GM23338 (cell line): ENCODE results near the gene FGG. TPM values are rescaled to one million over a fixed set of nuclear protein-coding genes. Genes with fewer than 3 reads are reported as not detected.

ENCODE experiments used
- ATAC-seq: fragments of 200-7000 bp; cut with Tn5 transposase; 3 replicates; pipeline ENCODE4 v1.9.1; 2020
- DNase-seq: peaks from one replicate; pipeline ENCODE4 v3.0.0-alpha.2; 2015; ENCODE audit warnings: low spot score
- H2AFZ ChIP-seq: fragments of 200-600 bp; sonication (generic); 2 replicates; pipeline ENCODE4 v1.8.0; 2016; ENCODE audit warnings: antibody characterized with exemption, mild to moderate bottlenecking, moderate library complexity
- H3F3A ChIP-seq: fragments of 200-600 bp; sonication (generic); replicated peaks from 2 replicates; pipeline ENCODE4 v1.8.0; 2017; ENCODE audit warnings: antibody characterized with exemption, mixed run types, low read depth
- H3K27ac ChIP-seq: fragments of 200-600 bp; sonication (generic); 2 replicates; pipeline ENCODE4 v1.6.1; 2016; ENCODE audit warnings: low read depth
- H3K27me3 ChIP-seq: fragments of 200-600 bp; sonication (generic); 2 replicates; pipeline ENCODE4 v1.8.0; 2016; ENCODE audit warnings: mild to moderate bottlenecking, mixed run types, moderate library complexity; ENCODE audit not compliant: insufficient read depth
- H3K36me3 ChIP-seq: fragments of 200-600 bp; sonication (generic); 2 replicates; pipeline ENCODE4 v1.8.0; 2016; ENCODE audit warnings: mild to moderate bottlenecking; ENCODE audit not compliant: insufficient read depth
- H3K4me1 ChIP-seq: fragments of 200-600 bp; sonication (generic); 2 replicates; pipeline ENCODE4 v1.8.0; 2016; ENCODE audit warnings: mild to moderate bottlenecking, moderate library complexity; ENCODE audit not compliant: insufficient read depth
- H3K4me2 ChIP-seq: fragments of 200-600 bp; sonication (generic); 2 replicates; pipeline ENCODE4 v1.7.1; 2017; ENCODE audit warnings: mixed run types
- H3K4me3 ChIP-seq: fragments of 200-600 bp; sonication (generic); 2 replicates; pipeline ENCODE4 v1.6.1; 2016; ENCODE audit warnings: mixed run types
- H3K79me2 ChIP-seq: fragments of 200-600 bp; sonication (generic); replicated peaks from 2 replicates; pipeline ENCODE4 v1.8.0; 2017; ENCODE audit warnings: mild to moderate bottlenecking; ENCODE audit not compliant: insufficient read depth
- H3K9me2 ChIP-seq: fragments of 200-600 bp; sonication (generic); 2 replicates; pipeline ENCODE4 v1.8.0; 2017; ENCODE audit not compliant: insufficient read depth
- H4K20me1 ChIP-seq: fragments of 200-600 bp; sonication (generic); replicated peaks from 2 replicates; pipeline ENCODE4 v1.8.0; 2017; ENCODE audit warnings: mild to moderate bottlenecking; ENCODE audit not compliant: insufficient read depth
- H3K27ac Mint-ChIP-seq: 2 replicates; pipeline ENCODE4 v1.8.0; 2020; ENCODE audit warnings: inconsistent platforms, mild to moderate bottlenecking, moderate library complexity, mixed read lengths
- H3K27me3 Mint-ChIP-seq: 3 replicates; pipeline ENCODE4 v1.8.0; 2022; ENCODE audit warnings: low read depth, mild to moderate bottlenecking, moderate library complexity, mixed read lengths, inconsistent platforms; ENCODE audit not compliant: insufficient read depth, poor library complexity
- H3K36me3 Mint-ChIP-seq: 3 replicates; pipeline ENCODE4 v1.8.0; 2021; ENCODE audit warnings: low read depth, mild to moderate bottlenecking, inconsistent platforms, moderate library complexity, mixed read lengths
- H3K4me1 Mint-ChIP-seq: 3 replicates; pipeline ENCODE4 v1.8.0; 2020; ENCODE audit warnings: mild to moderate bottlenecking, inconsistent platforms, mixed read lengths
- H3K4me3 Mint-ChIP-seq: 3 replicates; pipeline ENCODE4 v1.8.0; 2021; ENCODE audit warnings: moderate library complexity, mild to moderate bottlenecking, inconsistent platforms, mixed read lengths
- H3K9me3 Mint-ChIP-seq: 3 replicates; pipeline ENCODE4 v1.8.0; 2020; ENCODE audit warnings: moderate library complexity, mild to moderate bottlenecking, inconsistent platforms, mixed read lengths
- EZH2 ChIP-seq: fragments of 200-600 bp; sonication (generic); IDR thresholded peaks from one replicate; pipeline ENCODE4 v1.8.0; 2017; ENCODE audit warnings: antibody characterized with exemption, mild to moderate bottlenecking, low read depth; ENCODE audit not compliant: unreplicated experiment
- EZH2phosphoT487 ChIP-seq: fragments of 200-600 bp; sonication (generic); IDR thresholded peaks from one replicate; pipeline ENCODE4 v1.8.1; 2018; ENCODE audit warnings: antibody characterized with exemption; ENCODE audit not compliant: unreplicated experiment
- NANOG ChIP-seq: IDR thresholded peaks from 2 replicates; pipeline ENCODE4 v1.6.1; 2016; ENCODE audit warnings: antibody characterized with exemption, borderline replicate concordance
- POLR2AphosphoS5 ChIP-seq: IDR thresholded peaks from 2 replicates; pipeline ENCODE4 v1.6.1; 2016; ENCODE audit warnings: antibody characterized with exemption, low read depth
- polyA plus RNA-seq: library from polyadenylated mRNA; unstranded; fragments of >200 nt; fragmentation: Nextera tagmentation; extraction: Ambion mirVana; gene quantifications from 2 replicates; pipeline ENCODE4 v1.2.1, GENCODE V29; 2016
- total RNA-seq: library from RNA; depleted of rRNA; stranded (reverse); fragments of >200 nt; shearing (Covaris generic); gene quantifications from 2 replicates; pipeline ENCODE4 v1.2.3, GENCODE V29; 2014
- TF ChIP-seq, protein P1 (sequence below), 2 experiments: fragments of 200-600 bp in 1 of 2; sonication (generic) in 1 of 2; conservative IDR thresholded peaks; 2 replicates each; pipeline versions ENCODE4 v1.5.1 to v1.6.1; 2016 to 2017; ENCODE audit warnings: antibody characterized with exemption in 2 of 2, low read depth in 2 of 2, mild to moderate bottlenecking in 2 of 2, moderate library complexity in 1 of 2
- TF ChIP-seq, protein P2 (sequence below): fragments of 250-450 bp; sonication (Bioruptor Pico); IDR thresholded peaks from 2 replicates; pipeline ENCODE4 v1.5.0; 2020; ENCODE audit warnings: mild to moderate bottlenecking, moderate library complexity

Gene FGG
- total and polyA plus RNA-seq, 2 experiments from 2014 or later, result not detected

DNA sequence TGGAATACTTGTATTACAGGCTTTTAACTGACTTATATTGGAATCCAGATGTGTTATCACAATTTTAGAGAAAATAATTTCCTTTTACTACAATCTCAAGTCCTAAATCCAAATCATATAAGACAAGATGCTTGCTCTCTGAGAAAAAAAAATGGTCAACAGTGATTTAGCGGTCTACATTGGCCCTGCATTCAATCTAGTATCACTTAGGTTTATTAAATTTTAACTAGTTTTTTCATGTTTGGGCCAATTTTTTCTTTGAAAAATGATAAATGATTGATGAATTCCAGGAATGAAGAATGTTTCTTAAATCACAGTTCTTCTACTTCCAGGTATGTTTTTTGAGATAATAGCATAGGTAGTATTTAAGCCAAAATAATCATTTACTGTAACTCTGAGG, 2.8 kb upstream of the FGG start:
- no peaks in the 10 kb centered on the region for H3K36me3 ChIP-seq
- no peaks in the 10 kb centered on the region for H3K9me2 ChIP-seq
- H3F3A ChIP-seq, result no peaks in the 10 kb centered on the region
- ATAC-seq (no peak), DNase-seq (no peak)
- peaks cover 13% of the 10 kb centered on the region; the same call in 2 of the 3 replicates for H3K4me1 Mint-ChIP-seq
- H3K4me3 Mint-ChIP-seq, result no peak overlapping the region
- no peaks in the 10 kb centered on the region for H3K27me3 ChIP-seq
- no peaks in the 10 kb centered on the region for H3K9me3 Mint-ChIP-seq
- H3K4me3 ChIP-seq, result no peak overlapping the region
- no peak overlapping the region for H3K27ac ChIP-seq
- H3K27ac Mint-ChIP-seq, result no peak overlapping the region
- TF ChIP-seq, protein P1, sequence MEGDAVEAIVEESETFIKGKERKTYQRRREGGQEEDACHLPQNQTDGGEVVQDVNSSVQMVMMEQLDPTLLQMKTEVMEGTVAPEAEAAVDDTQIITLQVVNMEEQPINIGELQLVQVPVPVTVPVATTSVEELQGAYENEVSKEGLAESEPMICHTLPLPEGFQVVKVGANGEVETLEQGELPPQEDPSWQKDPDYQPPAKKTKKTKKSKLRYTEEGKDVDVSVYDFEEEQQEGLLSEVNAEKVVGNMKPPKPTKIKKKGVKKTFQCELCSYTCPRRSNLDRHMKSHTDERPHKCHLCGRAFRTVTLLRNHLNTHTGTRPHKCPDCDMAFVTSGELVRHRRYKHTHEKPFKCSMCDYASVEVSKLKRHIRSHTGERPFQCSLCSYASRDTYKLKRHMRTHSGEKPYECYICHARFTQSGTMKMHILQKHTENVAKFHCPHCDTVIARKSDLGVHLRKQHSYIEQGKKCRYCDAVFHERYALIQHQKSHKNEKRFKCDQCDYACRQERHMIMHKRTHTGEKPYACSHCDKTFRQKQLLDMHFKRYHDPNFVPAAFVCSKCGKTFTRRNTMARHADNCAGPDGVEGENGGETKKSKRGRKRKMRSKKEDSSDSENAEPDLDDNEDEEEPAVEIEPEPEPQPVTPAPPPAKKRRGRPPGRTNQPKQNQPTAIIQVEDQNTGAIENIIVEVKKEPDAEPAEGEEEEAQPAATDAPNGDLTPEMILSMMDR (conservative IDR thresholded peaks at IDR 0.05; ENCODE audit: low read depth in 2 of 2), result no peak
- TF ChIP-seq EZH2phosphoT487 (no peak), NANOG (no peak), POLR2AphosphoS5 (no peak), EZH2 (no peak)
- TF ChIP-seq, protein P2, sequence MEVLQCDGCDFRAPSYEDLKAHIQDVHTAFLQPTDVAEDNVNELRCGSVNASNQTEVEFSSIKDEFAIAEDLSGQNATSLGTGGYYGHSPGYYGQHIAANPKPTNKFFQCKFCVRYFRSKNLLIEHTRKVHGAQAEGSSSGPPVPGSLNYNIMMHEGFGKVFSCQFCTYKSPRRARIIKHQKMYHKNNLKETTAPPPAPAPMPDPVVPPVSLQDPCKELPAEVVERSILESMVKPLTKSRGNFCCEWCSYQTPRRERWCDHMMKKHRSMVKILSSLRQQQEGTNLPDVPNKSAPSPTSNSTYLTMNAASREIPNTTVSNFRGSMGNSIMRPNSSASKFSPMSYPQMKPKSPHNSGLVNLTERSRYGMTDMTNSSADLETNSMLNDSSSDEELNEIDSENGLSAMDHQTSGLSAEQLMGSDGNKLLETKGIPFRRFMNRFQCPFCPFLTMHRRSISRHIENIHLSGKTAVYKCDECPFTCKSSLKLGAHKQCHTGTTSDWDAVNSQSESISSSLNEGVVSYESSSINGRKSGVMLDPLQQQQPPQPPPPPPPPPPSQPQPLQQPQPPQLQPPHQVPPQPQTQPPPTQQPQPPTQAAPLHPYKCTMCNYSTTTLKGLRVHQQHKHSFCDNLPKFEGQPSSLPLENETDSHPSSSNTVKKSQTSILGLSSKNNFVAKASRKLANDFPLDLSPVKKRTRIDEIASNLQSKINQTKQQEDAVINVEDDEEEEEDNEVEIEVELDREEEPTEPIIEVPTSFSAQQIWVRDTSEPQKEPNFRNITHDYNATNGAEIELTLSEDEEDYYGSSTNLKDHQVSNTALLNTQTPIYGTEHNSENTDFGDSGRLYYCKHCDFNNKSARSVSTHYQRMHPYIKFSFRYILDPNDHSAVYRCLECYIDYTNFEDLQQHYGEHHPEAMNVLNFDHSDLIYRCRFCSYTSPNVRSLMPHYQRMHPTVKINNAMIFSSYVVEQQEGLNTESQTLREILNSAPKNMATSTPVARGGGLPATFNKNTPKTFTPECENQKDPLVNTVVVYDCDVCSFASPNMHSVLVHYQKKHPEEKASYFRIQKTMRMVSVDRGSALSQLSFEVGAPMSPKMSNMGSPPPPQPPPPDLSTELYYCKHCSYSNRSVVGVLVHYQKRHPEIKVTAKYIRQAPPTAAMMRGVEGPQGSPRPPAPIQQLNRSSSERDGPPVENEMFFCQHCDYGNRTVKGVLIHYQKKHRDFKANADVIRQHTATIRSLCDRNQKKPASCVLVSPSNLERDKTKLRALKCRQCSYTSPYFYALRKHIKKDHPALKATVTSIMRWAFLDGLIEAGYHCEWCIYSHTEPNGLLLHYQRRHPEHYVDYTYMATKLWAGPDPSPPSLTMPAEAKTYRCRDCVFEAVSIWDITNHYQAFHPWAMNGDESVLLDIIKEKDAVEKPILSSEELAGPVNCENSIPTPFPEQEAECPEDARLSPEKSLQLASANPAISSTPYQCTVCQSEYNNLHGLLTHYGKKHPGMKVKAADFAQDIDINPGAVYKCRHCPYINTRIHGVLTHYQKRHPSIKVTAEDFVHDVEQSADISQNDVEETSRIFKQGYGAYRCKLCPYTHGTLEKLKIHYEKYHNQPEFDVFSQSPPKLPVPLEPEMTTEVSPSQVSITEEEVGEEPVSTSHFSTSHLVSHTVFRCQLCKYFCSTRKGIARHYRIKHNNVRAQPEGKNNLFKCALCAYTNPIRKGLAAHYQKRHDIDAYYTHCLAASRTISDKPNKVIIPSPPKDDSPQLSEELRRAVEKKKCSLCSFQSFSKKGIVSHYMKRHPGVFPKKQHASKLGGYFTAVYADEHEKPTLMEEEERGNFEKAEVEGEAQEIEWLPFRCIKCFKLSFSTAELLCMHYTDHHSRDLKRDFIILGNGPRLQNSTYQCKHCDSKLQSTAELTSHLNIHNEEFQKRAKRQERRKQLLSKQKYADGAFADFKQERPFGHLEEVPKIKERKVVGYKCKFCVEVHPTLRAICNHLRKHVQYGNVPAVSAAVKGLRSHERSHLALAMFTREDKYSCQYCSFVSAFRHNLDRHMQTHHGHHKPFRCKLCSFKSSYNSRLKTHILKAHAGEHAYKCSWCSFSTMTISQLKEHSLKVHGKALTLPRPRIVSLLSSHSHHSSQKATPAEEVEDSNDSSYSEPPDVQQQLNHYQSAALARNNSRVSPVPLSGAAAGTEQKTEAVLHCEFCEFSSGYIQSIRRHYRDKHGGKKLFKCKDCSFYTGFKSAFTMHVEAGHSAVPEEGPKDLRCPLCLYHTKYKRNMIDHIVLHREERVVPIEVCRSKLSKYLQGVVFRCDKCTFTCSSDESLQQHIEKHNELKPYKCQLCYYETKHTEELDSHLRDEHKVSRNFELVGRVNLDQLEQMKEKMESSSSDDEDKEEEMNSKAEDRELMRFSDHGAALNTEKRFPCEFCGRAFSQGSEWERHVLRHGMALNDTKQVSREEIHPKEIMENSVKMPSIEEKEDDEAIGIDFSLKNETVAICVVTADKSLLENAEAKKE (CRISPR knock-in tag), result no peak
- H3K4me1 ChIP-seq, result peaks cover 10% of the 10 kb centered on the region
- no peaks in the 10 kb centered on the region for H4K20me1 ChIP-seq
- H2AFZ ChIP-seq, result no peak overlapping the region
- H3K27me3 Mint-ChIP-seq, result no peaks in the 10 kb centered on the region
- no peaks in the 10 kb centered on the region for H3K36me3 Mint-ChIP-seq
- H3K4me2 ChIP-seq, result no peak overlapping the region
- no peaks in the 10 kb centered on the region for H3K79me2 ChIP-seq
